AG10803 (cell line): Measurements from ENCODE around the gene ZNF687.
A peak's percentile ranks its signal among the peaks of the same experiment; 100 is the strongest.

ENCODE experiments used
- DNase-seq: peaks from one replicate; pipeline ENCODE4 v3.0.0; 2010; ENCODE audit warnings: low read depth
- H3K4me3 ChIP-seq: 2 replicates; pipeline ENCODE4 v1.5.1; 2011; ENCODE audit warnings: mild to moderate bottlenecking, low read length, control low read depth
- CTCF ChIP-seq: conservative IDR thresholded peaks from 2 replicates; pipeline ENCODE4 v1.5.1; 2011; ENCODE audit warnings: mild to moderate bottlenecking, low read length, control low read depth, inconsistent platforms

ZNF687 gene

DNA sequence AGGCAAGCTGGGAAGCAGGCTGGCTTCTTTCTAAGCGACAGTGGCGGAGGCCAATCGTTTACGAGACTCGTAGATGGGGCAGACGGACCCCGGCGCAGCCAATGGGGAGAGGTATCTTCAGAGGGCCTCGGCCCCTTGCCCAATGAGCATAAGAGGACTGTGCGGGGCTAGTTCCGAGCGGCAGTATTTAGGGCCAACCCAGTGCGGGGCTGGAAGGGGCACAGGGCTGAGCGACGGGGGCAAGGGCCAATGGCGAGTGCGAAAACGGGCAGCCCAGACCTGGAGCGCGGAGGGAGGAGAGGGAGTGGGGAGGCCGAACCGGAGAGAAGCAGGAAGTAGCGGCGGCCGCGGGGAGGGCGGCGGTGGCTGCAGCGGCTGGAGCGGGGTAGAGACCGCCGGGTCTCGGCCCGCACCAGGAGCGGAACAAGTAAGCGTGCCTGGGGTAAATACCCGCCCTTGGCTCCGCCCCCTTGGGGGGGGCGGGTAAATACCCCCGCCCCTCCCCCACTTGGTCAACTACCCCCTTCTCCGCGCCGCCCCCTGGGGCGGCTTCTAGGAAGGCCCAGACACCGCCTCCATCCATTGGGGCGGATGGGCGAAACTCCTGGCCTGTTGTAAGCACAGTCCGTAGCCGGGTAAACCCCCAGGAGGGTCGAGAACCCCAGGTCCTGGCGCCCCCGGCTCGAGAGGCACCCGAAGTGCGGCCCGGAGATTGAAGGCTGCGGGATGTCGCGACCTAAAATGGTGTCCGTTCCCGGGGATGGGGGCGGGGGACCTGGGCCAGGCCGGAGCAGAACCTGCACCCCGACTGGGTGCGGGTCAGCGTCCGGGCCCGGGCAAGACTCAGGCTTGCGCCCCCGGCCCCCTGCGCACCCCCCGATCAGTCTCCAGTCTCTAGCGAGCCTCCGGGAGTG is at the start of gene ZNF687:
TSS of gene ZNF687 (plus strand) at position 331 of the 914 bp plus-strand sequence. CDS start 3,993 bp downstream, outside the sequence.
- peak; percentile 100 for DNase-seq

GRCh38 chr1:151235235-151235634 is 46.9 kb upstream of the ZNF687 start:
- TF ChIP-seq CTCF: no peak
- no peak overlapping the region for H3K4me3 ChIP-seq
- no peak for DNase-seq

More for the DNA sequence above, at the start of gene ZNF687:
- H3K4me3 ChIP-seq: peak within 1 kb of the TSS; percentile 90
- no peak for TF ChIP-seq CTCF

DNA sequence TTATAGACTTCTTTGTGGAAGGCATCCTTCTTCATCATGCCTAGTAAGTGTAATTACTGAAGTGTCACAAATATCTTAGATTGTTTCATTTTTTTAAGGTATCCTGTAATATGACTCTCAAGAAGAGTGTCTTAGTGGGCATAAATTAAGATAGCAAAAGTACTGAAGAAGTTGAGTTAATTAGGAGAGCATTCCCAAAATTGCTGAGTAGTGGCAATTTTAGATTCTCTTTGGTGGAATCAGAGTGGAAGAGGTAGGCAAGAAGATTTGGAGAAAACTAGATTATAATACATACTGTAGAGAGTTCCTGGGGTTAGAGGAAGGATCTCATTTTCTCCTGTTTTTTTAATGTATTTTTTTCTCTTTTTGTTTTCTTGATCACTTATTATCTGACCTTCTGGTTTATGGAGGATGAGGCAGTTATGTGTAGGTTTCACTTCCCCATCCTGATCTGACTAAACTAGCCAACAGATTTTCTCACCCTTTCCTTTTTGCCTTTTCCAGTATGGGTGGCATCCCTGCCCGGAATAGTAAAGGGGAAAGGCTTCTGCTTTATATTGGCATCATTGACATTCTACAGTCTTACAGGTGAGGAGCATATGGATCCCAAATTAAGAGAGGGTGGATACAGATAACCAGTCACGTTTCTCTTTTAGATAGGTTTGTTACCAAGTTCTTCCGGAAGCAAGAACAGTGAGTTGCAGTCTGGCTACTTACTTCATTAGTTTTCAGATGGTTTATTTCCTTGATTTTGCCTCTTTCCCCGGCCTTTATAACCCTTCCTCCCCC is 44.2 kb upstream of the ZNF687 start:
- no peak overlapping the region for H3K4me3 ChIP-seq
- no peak for DNase-seq
- TF ChIP-seq CTCF: no peak

- peak; percentile 89 for DNase-seq
- no peak for TF ChIP-seq CTCF
- H3K4me3 ChIP-seq: no peak overlapping the region
These were observed 43.7 kb upstream of the ZNF687 start for GRCh38 chr1:151238467-151238739.

GRCh38 chr1:151242442-151242841 is 39.7 kb upstream of the ZNF687 start:
- TF ChIP-seq CTCF: no peak
- H3K4me3 ChIP-seq: no peak overlapping the region
- DNase-seq: no peak

DNA sequence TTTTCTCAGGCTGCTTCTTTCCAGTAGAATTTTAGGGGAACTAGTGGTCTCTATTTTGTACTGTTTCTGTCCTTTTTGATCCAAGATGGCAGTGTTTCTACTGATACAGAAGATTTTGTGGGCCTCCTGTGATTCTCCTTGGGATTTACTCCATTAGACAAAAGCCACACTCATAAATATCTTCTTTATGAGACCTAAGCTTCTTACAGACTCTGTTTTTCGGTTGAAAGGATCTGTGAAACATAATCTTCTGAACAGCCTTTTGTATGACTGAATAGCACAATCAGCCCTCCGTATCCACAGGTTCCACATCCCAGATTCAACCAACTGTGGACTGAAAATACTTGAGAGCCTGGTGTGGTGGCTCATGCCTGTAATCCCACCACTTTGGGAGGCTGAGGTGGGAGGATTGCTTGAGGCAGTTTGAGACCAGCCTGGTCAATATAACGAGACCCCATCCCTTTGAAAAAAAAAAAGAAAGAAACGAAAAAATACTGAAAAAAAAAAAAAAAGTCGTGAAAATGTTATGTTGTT is 38.3 kb upstream of the ZNF687 start:
- no peak for DNase-seq
- no peak for TF ChIP-seq CTCF
- no peak overlapping the region for H3K4me3 ChIP-seq

DNA sequence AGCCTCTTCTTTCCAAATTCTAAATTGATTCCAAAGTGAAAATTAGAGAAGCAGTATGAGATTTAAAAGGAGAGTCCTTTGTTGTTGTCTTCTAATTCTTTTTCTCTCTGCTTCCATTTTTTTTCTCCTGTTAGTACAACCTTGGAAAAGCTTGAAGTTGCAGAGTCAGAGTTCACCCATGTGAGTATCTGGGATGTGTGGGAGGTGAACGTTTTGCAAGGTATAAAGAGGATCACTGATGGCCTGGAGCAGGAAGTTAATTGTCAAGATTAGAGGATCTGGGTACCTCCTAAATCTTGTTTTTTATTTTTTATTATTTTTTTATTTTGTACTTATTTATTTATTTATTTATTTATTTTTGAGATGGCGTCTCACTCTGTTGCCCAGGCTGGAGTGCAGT is 35.3 kb upstream of the ZNF687 start:
- no peak for DNase-seq
- TF ChIP-seq CTCF: no peak
- no peak overlapping the region for H3K4me3 ChIP-seq
